Activated naive CD4-positive, alpha-beta T cell treated with Interleukin-2 at 50 U/mL for 16 hours (primary cell): Measurements from ENCODE around the gene MUC5AC.
"Not testable (repeated sequence)": the region's sequence is repeated elsewhere in the genome, so short reads cannot be mapped to it uniquely, and the experiment has no call there.

Experiments
- DNase-seq: peaks from one replicate; pipeline ENCODE4 v3.0.0-alpha.2; 2020

The MUC5AC gene

GRCh38 chr11:1148752-1149180 lies 9.0 kb upstream of the MUC5AC start:
- no peak for DNase-seq

GRCh38 chr11:1149545-1149944 lies 8.2 kb upstream of the MUC5AC start:
- DNase-seq: no peak

DNA sequence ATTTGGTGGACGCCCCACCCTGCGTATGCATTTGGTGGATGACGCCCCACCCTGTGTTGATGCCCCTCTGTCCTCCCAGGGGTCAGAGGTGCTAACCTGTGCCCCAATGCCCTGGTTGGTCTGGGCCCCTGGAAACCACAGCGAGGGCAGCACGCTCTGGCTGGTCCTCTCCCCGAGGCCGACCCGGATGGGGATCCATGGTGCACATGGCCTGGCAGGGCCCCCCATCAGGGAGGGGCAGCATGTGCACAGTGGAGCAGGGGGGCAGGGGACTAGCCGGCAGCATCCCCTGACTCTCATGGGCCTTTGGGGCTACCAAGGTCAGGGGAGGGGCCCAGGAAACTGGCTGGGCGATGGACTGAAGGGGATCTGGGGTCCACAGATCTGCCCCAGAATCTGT lies 7.6 kb upstream of the MUC5AC start:
- no peak for DNase-seq

DNA sequence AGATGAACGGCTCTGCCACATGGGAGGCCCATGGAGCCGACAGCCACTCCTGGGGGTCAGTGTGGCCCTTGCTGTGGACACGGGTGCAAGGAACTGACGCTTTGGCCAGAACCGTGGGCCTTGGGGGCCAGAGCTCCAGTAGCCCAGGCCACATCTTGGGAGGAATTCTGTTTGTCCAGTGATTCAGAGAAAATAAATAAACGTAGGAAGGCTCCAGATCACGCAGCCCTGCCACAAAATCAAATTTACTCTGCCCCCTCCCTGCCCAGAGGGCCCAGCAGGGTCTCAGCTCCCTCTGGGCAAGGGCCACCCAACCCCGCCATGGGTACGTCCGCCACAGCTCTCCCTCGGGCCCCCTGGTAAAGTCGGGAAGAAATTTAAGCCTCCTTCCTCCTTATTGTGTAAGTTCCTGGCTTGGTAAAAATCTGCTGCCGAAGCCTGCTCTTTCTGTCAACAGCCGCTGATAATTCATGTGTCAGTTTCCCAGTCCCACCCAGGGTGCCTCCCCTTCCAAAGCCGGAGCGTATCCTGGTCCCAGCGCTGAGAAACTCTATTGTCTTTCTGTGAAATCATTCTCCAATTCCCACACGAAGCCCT lies 6.9 kb upstream of the MUC5AC start:
- DNase-seq: no peak

DNA sequence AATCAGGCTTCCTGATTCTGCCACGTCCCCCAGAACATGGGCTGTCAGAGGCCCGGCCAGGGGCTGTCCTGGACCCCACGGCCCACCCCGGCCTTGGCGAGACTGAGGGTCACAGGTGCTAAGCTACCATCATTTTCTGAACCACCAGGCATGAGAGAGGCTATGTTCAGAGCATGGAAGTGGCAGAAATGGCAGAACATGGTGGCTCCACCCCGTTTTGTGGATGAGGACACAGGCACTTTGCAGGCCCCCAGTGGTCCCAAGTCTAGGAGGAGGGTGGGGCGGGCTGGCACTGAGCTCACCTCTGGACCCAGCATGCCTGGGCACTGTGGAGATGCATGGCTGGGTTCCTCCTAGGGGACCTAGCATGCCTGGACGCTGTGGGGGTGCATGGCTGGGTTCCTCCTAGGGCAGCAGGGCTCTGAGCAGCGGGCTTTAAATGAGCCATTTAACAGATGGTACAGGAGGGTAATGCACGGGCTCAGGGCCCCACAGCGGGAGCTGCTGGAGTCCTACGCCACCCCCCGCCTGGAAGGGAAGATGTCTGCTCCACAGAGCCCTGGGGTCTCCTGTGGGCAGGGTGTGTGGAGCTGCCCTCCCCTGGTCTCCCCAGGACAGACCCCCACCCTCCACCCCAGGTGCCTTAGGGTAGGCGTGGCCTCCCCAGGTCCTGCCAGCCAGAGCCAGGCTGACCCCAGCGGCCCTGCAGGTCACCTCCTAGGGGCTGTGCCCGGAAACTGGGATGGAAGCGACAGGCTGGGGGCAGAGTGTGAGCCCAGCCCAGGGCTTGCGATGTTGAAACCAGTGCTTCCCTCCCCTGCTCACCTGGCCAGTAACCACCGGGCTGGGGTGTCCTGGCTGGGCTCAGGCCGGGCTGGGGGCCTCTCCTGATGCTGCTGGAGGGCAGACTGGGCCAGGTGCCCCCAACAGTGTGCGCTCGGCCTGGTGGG lies 6.1 kb upstream of the MUC5AC start:
- no peak for DNase-seq

- DNase-seq: no peak
Observed at GRCh38 chr11:1152316-1153104, 5.2 kb upstream of the MUC5AC start.

DNA sequence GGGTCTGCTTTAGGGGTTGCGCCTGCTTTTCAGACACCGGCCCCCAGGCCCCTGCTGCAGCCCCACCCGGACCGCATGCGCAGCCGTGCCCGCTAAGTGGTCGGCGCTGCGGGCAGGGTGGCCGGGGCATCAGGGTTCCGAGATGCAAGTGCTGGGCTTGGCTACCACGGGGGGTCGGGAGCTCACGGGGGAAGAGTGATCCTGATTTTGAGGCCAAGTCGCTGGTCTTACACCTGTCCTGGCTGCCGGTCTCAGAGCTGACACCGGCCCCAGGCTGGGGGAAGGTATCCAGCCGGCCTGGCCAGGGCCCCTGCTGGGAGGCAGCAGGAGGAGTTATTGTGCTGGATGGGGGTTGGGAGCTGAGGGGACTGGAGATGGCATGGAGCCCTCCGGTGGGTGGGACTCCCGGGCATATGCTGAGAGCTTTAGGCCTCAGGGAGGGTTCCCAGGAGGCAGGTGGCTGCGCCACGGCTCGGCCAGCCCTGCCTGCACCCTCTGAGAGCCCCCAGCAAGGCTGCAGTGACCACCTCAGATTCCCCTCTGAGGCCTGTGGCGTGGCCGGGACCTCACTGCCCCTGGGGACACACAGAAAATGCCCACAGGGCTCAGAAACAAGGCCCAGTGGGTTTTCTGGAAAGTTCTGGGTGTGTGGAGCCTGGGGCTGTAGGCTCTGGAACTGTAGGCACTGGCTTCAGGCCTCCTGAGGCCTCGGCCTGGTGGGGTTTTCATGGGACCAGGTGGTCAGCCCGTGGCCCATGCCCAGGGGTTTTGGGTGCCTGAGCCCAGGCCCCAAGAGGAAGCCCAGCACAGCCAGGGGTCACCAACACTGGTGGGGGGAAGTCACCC lies 4.4 kb upstream of the MUC5AC start:
- DNase-seq: no peak

DNA sequence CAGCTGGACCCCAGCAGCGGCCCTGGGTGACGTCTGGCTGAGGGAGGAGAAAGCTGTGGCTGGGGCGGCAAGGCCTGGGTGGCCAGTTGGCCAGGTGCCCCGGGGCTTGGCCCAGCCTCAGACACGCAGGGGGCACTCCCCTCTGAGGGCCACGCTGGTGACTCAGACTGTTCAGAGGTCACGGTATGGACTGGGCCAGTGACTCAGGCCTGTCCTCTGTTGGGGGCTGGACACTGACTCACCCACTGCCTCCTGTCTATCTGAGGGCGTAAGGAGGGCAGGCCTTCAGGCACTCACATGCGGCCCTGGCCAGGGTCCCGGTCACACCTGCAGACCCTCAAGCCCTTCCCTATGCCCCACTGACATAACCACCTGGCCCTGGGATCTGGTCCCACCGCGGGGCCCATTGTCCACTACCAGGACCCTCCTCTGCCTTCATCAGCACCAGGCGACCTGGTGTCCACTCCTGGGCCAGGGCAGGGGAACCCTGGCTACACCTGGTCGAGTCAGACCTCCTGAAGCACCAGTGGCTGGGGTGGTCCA lies 3.7 kb upstream of the MUC5AC start:
- DNase-seq: no peak

GRCh38 chr11:1154656-1155055 lies 3.1 kb upstream of the MUC5AC start:
- not testable (repeated sequence) for DNase-seq

DNA sequence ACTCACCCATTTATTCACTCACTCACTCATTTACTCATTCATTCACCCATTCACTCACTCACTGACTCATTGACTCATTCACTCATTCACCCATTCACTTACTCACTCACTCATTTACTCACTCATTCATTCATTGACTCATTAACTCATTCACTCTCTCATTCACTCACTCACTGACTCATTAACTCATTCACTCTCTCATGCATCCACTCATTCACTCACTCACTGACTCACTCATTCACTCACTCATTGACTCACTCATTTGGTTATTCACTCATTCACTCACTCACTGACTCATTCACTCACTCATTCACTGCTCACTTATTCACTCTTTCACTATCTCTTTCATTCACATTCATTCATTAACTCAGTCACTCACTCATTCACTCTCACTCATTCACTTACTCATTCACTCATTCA lies 2.5 kb upstream of the MUC5AC start:
- no peak for DNase-seq

DNA sequence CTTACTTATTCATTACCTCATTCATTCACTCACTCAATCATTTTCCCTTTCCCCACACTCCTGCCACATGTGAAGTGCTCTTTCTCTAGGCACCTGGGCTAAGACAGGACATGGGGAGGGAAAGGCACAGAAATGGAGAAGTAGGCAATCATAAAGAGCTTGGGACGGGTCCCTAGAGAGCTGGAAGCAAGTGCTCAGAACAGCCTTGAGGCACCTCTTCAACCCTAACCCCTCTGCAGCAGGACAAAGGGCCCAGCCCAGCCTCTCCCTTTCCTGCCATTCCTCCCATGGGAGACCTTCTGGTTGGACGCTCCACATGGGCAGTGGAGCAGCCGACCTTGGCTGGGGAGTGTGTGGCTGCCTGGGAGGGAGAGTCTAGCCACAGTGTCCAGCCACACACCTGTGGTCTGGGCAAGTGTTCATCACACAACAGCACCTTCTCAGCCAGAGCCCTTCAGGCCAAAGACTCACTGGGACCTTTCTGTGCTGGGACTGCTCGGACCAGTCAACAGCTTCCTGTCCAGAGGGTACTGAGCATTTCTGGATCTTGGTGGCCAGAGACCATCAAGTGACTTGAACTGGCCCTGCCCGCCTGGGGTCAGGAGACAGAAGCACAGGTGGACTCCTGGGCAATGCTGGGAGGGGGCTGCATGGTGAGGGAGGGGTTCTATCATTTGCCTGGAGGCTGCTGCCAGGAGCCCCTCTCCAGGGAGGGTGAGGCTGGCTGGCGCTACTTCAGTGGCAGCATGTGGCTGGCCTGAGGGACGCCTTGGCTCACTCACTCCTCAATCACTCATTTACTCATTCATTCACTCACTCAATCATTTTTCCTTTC lies 1.0 kb upstream of the MUC5AC start:
- DNase-seq: no peak

DNA sequence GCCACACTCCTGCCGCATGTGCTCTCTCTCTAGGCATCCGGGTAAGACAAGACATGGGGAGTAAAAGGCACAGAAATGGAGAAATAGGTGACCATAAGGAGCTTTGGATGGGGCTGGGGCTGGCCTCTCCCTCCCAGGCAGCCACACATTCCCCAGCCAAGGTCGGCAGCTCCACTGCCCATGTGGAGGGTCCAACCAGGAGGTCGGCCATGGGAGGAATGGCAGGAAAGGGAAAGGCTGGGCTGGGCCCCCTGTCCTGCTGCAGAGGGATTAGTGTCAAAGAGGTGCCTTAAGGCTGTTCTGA lies 460 bp upstream of the MUC5AC start:
- no peak for DNase-seq

- no peak for DNase-seq
Observed at GRCh38 chr11:1158681-1159487, 1.1 kb downstream of the MUC5AC start.

DNA sequence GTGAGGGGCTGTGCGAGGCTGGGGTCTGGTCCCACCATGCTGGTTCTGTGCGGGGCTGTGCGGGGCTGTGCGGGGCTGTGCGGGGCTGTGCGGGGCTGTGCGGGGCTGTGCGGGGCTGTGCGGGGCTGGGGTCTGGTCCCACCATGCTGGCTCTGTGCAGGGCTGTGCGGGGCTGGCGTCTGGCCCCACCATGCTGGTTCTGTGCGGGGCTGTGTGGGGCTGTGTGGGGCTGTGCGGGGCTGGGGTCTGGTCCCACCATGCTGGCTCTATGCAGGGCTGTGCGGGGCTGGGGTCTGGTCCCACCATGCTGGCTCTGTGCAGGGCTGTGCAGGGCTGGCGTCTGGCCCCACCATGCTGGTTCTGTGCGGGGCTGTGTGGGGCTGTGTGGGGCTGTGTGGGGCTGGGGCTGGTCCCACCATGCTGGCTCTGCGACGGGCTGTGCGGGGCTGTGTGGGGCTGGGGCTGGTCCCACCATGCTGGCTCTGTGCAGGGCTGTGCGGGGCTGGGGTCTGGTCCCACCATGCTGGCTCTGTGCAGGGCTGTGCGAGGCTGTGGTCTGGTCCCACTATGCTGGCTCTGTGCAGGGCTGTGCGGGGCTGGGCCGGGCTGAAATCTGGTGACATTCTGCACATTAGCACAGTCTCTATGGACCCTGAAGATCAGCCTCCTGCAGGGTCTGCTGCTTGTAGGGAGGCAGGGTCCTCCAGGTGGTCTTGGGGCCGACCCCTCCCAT lies 1.9 kb downstream of the MUC5AC start:
- not testable (repeated sequence) for DNase-seq

DNA sequence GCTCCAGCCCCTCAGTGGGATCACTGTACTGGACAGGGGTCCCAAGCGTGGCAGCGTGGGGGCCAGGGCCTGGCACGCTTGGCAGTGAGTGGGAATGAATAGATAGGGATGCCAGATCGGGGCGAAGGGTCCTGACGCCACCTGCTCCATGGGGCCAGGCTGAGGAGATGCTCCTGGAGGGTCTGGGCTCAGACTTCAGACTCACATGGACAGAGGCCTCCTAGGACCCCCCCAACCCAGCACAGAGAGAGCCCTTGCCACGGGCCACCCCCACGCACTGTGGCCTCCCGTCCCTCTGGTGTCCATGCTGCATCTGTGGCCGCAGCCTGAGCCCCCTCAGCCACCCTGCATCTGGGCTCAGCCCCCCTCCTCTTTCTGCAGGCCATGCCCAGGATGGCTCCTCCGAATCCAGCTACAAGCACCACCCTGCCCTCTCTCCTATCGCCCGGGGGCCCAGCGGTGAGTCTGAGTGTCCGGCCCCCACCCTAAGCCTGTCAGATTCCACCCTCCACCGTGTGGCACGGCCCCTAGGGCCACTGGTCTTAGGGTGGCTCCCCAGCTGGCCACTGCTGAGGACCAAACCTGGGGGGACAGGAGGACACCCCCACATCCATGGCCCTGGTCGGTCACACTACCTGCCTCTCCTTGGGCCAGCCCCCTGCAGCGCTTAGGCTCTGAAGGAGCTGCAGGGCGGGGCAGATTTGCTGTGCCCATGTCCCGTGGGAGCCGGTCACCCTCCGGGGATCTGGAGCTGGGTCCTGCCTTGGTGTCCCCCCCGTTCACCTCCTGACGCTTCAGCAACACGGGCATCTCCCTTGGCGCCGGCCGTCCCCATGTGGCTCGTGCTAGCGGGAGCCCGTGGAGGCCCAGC lies 2.7 kb downstream of the MUC5AC start:
- no peak for DNase-seq

DNA sequence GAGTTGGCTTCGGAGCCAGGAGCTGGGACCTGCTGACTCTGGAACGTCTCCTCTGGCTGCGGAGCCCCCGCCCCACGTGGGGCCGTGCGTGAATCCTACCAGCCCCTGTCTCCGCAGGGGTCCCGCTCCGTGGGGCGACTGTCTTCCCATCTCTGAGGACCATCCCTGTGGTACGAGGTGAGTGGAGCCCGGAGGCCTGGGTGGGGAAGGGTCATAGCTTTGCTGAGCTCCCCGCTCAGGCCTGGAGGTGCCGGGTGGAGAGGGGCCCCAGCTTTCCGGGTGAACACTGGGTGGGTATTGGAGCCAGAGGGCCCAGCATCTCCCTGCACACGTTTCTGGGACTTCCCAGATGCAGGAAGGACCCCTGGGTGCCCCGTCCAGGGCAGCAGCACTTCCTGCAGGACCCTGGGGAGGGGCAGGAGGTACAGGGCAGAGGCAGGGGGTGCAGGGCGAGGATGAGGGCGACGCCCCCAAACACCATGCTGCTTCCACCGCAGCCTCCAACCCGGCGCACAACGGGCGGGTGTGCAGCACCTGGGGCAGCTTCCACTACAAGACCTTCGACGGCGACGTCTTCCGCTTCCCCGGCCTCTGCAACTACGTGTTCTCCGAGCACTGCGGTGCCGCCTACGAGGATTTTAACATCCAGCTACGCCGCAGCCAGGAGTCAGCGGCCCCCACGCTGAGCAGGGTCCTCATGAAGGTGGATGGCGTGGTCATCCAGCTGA lies 3.8 kb downstream of the MUC5AC start:
- no peak for DNase-seq

DNA sequence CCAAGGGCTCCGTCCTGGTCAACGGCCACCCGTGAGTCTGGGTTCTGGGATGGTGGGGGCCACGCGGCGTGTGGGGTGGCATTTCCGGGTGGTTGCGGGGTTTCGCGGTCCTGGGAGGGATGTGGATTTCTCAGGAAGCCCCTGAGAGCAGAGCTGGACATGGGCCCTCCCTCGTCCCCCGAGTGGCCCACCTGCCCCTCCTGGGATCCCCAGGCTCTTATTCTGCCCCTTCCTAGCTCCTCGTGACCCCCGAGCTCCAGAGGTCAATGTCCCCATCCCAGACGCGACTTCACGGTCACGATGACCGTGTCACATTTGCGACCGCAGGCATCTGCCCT lies 4.4 kb downstream of the MUC5AC start:
- DNase-seq: no peak
